IMR-90 (cell line): ENCODE data around the gene FUT1. TPM values are rescaled to one million over a fixed set of nuclear protein-coding genes. Genes with fewer than 3 reads are reported as not detected.

Experiments
- ATAC-seq: fragments of 200-7000 bp; cut with Tn5 transposase; 2 replicates; pipeline ENCODE4 v1.9.1; 2020; ENCODE audit warnings: low read depth, mild to moderate bottlenecking, moderate library complexity
- BruUV-seq: library from RNA; stranded (reverse); fragments of 400-500 nt; replicated peaks from 2 replicates; lab custom pipeline; 2021; lab: Mats Ljungman, UMichigan
- CTCF ChIA-PET: fragments of 300-600 bp; formaldehyde crosslinking; extraction: SDS; loops from one replicate; lab custom pipeline; 2021; ENCODE audit warnings: antibody characterized with exemption; lab: Yijun Ruan, JAX
- POLR2A ChIA-PET: fragments of 300-600 bp; sonication (Branson Sonifier 250); formaldehyde crosslinking; loops from one replicate; lab custom pipeline; 2022; ENCODE audit warnings: antibody characterized with exemption; ENCODE audit not compliant: unreplicated experiment; lab: Charles Lee
- DNase-seq: peaks from one replicate; pipeline ENCODE4 v3.0.0; 2013
- H2AFZ ChIP-seq: replicated peaks from 2 replicates; pipeline ENCODE3; 2013; ENCODE audit warnings: low read length, mild to moderate bottlenecking; ENCODE audit not compliant: poor library complexity
- H2AK5ac ChIP-seq: 2 replicates; pipeline ENCODE4 v1.6.1; 2013; ENCODE audit warnings: low read depth, low read length, inconsistent platforms
- H2AK9ac ChIP-seq: replicated peaks from 2 replicates; pipeline ENCODE3; 2013; ENCODE audit warnings: mild to moderate bottlenecking, low read depth, low read length, moderate library complexity; ENCODE audit not compliant: poor library complexity
- H2BK120ac ChIP-seq: 2 replicates; pipeline ENCODE4 v1.6.1; 2013; ENCODE audit warnings: low read depth, low read length, inconsistent platforms
- H2BK15ac ChIP-seq: 3 replicates; pipeline ENCODE4 v1.6.1; 2013; ENCODE audit warnings: low read depth, low read length, inconsistent platforms
- H2BK20ac ChIP-seq: 2 replicates; pipeline ENCODE4 v1.6.1; 2013; ENCODE audit warnings: low read depth, mild to moderate bottlenecking, inconsistent platforms, low read length, moderate library complexity
- H2BK5ac ChIP-seq: 2 replicates; pipeline ENCODE4 v1.6.1; 2013; ENCODE audit warnings: mild to moderate bottlenecking, low read depth, low read length, inconsistent platforms; ENCODE audit not compliant: poor library complexity, severe bottlenecking
- H3K14ac ChIP-seq: replicated peaks from 2 replicates; pipeline ENCODE4 v1.6.1; 2013; ENCODE audit warnings: low read depth, low read length, inconsistent platforms
- H3K18ac ChIP-seq: 2 replicates; pipeline ENCODE4 v1.6.1; 2013; ENCODE audit warnings: low read depth, low read length, control low read depth
- H3K23ac ChIP-seq: 2 replicates; pipeline ENCODE4 v1.6.1; 2013; ENCODE audit warnings: low read depth, low read length, inconsistent platforms
- H3K27ac ChIP-seq: 2 replicates; pipeline ENCODE4 v1.5.1; 2013; ENCODE audit warnings: mild to moderate bottlenecking, control low read depth, low read length; ENCODE audit not compliant: insufficient read depth
- H3K27me3 ChIP-seq: 2 replicates; pipeline ENCODE4 v1.6.1; 2013; ENCODE audit warnings: low read length; ENCODE audit not compliant: control insufficient read depth, insufficient read depth
- H3K36me3 ChIP-seq: 2 replicates; pipeline ENCODE4 v1.6.1; 2013; ENCODE audit warnings: low read length, mixed read lengths; ENCODE audit not compliant: control insufficient read depth, insufficient read depth
- H3K4ac ChIP-seq: 2 replicates; pipeline ENCODE4 v1.6.1; 2013; ENCODE audit warnings: low read depth, low read length, inconsistent platforms
- H3K4me1 ChIP-seq: 2 replicates; pipeline ENCODE4 v1.6.1; 2013; ENCODE audit warnings: low read length, mixed read lengths; ENCODE audit not compliant: control insufficient read depth, insufficient read depth
- H3K4me2 ChIP-seq: 2 replicates; pipeline ENCODE4 v1.6.1; 2013; ENCODE audit warnings: low read depth, mild to moderate bottlenecking, control low read depth, low read length, moderate library complexity
- H3K4me3 ChIP-seq: 2 replicates; pipeline ENCODE4 v1.5.1; 2013; ENCODE audit warnings: low read depth, mild to moderate bottlenecking, control low read depth, low read length, moderate library complexity; ENCODE audit not compliant: insufficient read depth
- H3K56ac ChIP-seq: 2 replicates; pipeline ENCODE4 v1.6.1; 2013; ENCODE audit warnings: low read length, inconsistent platforms; ENCODE audit not compliant: insufficient read depth; ENCODE audit errors: extremely low read depth
- H3K79me1 ChIP-seq, 2 experiments: 2 replicates each; pipeline ENCODE4 v1.6.1; 2013; ENCODE audit warnings: low read length in 2 of 2, inconsistent platforms in 1 of 2, low read depth in 1 of 2
- H3K9ac ChIP-seq: 2 replicates; pipeline ENCODE4 v1.6.1; 2013; ENCODE audit warnings: low read depth, low read length, control low read depth
- H3K9me1 ChIP-seq: 2 replicates; pipeline ENCODE4 v1.6.1; 2013; ENCODE audit warnings: low read length, inconsistent platforms; ENCODE audit not compliant: insufficient read depth
- H3K9me3 ChIP-seq: 2 replicates; pipeline ENCODE4 v1.6.1; 2013; ENCODE audit warnings: low read length; ENCODE audit not compliant: control insufficient read depth, insufficient read depth
- H4K20me1 ChIP-seq: 2 replicates; pipeline ENCODE4 v1.6.1; 2013; ENCODE audit warnings: low read length, inconsistent platforms; ENCODE audit not compliant: insufficient read depth
- H4K5ac ChIP-seq: 2 replicates; pipeline ENCODE4 v1.6.1; 2013; ENCODE audit warnings: mild to moderate bottlenecking, low read depth, low read length, control low read depth
- H4K8ac ChIP-seq, 2 experiments: 2 replicates each; pipeline ENCODE4 v1.6.1; 2013; ENCODE audit warnings: low read depth in 2 of 2, low read length in 2 of 2, control low read depth in 1 of 2, inconsistent platforms in 1 of 2
- H4K91ac ChIP-seq: 2 replicates; pipeline ENCODE4 v1.6.1; 2013; ENCODE audit warnings: low read depth, low read length, inconsistent platforms; ENCODE audit not compliant: insufficient read depth
- WGBS, 2 experiments: methylation state at CpG; one replicate each; pipeline versions ENCODE4 v1.1.5 to v1.1.7; 2013; ENCODE audit warnings: missing lambda C conversion rate in 2 of 2; ENCODE audit not compliant: insufficient read length in 1 of 2; ENCODE audit errors: extremely low coverage in 2 of 2; 5-methylcytosine and 5-hydroxymethylcytosine counted together
- dilution Hi-C: fragments of 300-500 bp; cut with HindIII; formaldehyde crosslinking; loops from one replicate; pipeline ENCODE4 v1.14.3; 2018; ENCODE audit warnings: low sequenced_read_pairs; ENCODE audit not compliant: unreplicated experiment
- in situ Hi-C: fragments of 300-500 bp; cut with MboI; formaldehyde crosslinking; loops from 3 replicates; pipeline ENCODE4 v1.14.3; 2019; ENCODE audit warnings: low sequenced_read_pairs, inconsistent platforms, mixed read lengths
- intact Hi-C: fragments of 100-400 bp; cut with micrococcal nuclease; formaldehyde crosslinking; loops from 2 replicates; pipeline ENCODE4 v1.10.0; 2022
- polyA plus RNA-seq, 3 experiments: library from polyadenylated mRNA; depleted of rRNA; stranded (reverse); fragments of >200 nt; gene quantifications; 2 replicates each; pipeline ENCODE4 v1.2.3, GENCODE V29; 2012; ENCODE audit warnings: low replicate concordance in 1 of 3
- total RNA-seq: library from RNA; depleted of rRNA; stranded (reverse); fragments of >200 nt; gene quantifications from 2 replicates; pipeline ENCODE4 v1.2.3, GENCODE V29; 2012
- TF ChIP-seq, protein P1 (sequence below): fragments of 150-350 bp; IDR thresholded peaks from 2 replicates; pipeline ENCODE4 v1.6.1; 2017; ENCODE audit warnings: mild to moderate bottlenecking, antibody characterized with exemption, low read length, low read depth

Gene FUT1
- total and polyA plus RNA-seq, 2 of the 4 experiments (the other 2 are of a cell fraction): 0.09 to 0.18 TPM

DNA sequence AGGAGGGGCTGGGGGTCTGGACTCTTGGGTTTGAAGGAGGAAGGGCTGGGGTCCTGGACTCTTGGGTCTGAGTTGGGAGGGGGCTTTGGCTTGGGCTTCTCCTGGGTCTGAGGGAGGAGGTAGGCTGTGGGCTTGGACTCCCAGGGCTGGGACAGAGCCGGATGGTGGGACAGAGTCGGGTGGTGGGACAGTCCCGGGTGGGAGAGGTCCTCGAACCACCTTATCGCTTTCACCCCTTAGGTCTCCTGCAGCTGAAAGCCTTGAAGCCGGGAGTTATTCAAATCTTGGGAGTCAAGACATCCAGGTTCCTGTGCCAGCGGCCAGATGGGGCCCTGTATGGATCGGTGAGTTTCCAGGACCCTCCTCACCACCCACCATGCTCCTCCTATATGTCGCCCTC, 4.2 kb upstream of the FUT1 start:
- no peak overlapping the region for H4K8ac ChIP-seq
- in situ Hi-C loops (no loop called here), intact Hi-C loops (no loop called here), dilution Hi-C loops (no loop called here)
- H2BK120ac ChIP-seq: no peak overlapping the region
- peaks cover 37% of the 10 kb centered on the region for H3K27me3 ChIP-seq
- BruUV-seq: no TSS peak
- H3K36me3 ChIP-seq: no peaks in the 10 kb centered on the region
- no peak overlapping the region for H3K4me3 ChIP-seq
- H3K9ac ChIP-seq: no peak overlapping the region
- H3K4me1 ChIP-seq: peaks cover 4% of the 10 kb centered on the region; the same call in 1 of the 2 replicates
- H2AFZ ChIP-seq: no peak overlapping the region
- H2AK9ac ChIP-seq: no peak overlapping the region
- H4K91ac ChIP-seq: no peak overlapping the region
- no peak overlapping the region for H2BK20ac ChIP-seq
- H4K20me1 ChIP-seq: no peaks in the 10 kb centered on the region
- no peak overlapping the region for H3K23ac ChIP-seq
- CTCF ChIA-PET: no interaction called here
- no peaks in the 10 kb centered on the region for H3K79me1 ChIP-seq
- TF ChIP-seq, protein P1, sequence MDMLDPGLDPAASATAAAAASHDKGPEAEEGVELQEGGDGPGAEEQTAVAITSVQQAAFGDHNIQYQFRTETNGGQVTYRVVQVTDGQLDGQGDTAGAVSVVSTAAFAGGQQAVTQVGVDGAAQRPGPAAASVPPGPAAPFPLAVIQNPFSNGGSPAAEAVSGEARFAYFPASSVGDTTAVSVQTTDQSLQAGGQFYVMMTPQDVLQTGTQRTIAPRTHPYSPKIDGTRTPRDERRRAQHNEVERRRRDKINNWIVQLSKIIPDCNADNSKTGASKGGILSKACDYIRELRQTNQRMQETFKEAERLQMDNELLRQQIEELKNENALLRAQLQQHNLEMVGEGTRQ: no peak
- H2BK15ac ChIP-seq: no peak overlapping the region
- H3K14ac ChIP-seq: no peak overlapping the region
- H2AK5ac ChIP-seq: no peak overlapping the region
- no CpG with 5 or more reads among the region's 9 CpGs for WGBS, 2 experiments
- H2BK5ac ChIP-seq: no peak overlapping the region
- H3K18ac ChIP-seq: no peak overlapping the region
- H3K4me2 ChIP-seq: no peak overlapping the region
- POLR2A ChIA-PET: no interaction called here
- no peaks in the 10 kb centered on the region for H3K9me1 ChIP-seq
- H3K9me3 ChIP-seq: no peaks in the 10 kb centered on the region
- H4K5ac ChIP-seq: no peak overlapping the region
- DNase-seq: no peak
- no peak for ATAC-seq
- no peak overlapping the region for H3K4ac ChIP-seq
- H3K56ac ChIP-seq: no peak overlapping the region
- no peak overlapping the region for H3K27ac ChIP-seq
